ENCODE results near the gene MED27.
A peak's percentile ranks its signal among the peaks of the same experiment; 100 is the strongest.

The MED27 gene

GRCh38 chr9:131960851-131961495, 118.7 kb downstream of the MED27 start:
- Histone ChIP-seq H3K4me3 (ENCODE audit: insufficient read depth, low read depth, low read length) (no peak overlapping the region), H3K36me3 (ENCODE audit: control insufficient read depth, insufficient read depth, low read length) (no peaks in the 10 kb centered on the region), H3K27ac (ENCODE audit: insufficient read depth, low read depth, low read length, poor library complexity, severe bottlenecking) (peak overlapping the region; percentile 30), H3K9me3 (ENCODE audit: control insufficient read depth, low read length) (no peaks in the 10 kb centered on the region), H3K27me3 (ENCODE audit: control insufficient read depth, insufficient read depth, low read length, poor library complexity, severe bottlenecking) (no peaks in the 10 kb centered on the region), H3K4me1 (ENCODE audit: control insufficient read depth, insufficient read depth, low read length) (peaks cover 34% of the 10 kb centered on the region)
- 77% methylated on average over 12 of the region's 12 CpGs for WGBS, 2 experiments

- Histone ChIP-seq H3K27me3 (ENCODE audit: control insufficient read depth, insufficient read depth, low read length, poor library complexity, severe bottlenecking) (no peaks in the 10 kb centered on the region), H3K36me3 (ENCODE audit: control insufficient read depth, insufficient read depth, low read length) (no peaks in the 10 kb centered on the region), H3K4me3 (ENCODE audit: insufficient read depth, low read depth, low read length) (no peak overlapping the region), H3K4me1 (ENCODE audit: control insufficient read depth, insufficient read depth, low read length) (peaks cover 33% of the 10 kb centered on the region), H3K27ac (ENCODE audit: insufficient read depth, low read depth, low read length, poor library complexity, severe bottlenecking) (no peak overlapping the region), H3K9me3 (ENCODE audit: control insufficient read depth, low read length) (no peaks in the 10 kb centered on the region)
- WGBS, 2 experiments, result 78 to 82% methylated on average over 9 of the region's 9 CpGs
Measured at GRCh38 chr9:131960311-131960710, 119.4 kb downstream of the MED27 start.

- no peak overlapping the region for H3K27ac ChIP-seq (ENCODE audit: insufficient read depth, low read depth, low read length, poor library complexity, severe bottlenecking)
- H3K4me1 ChIP-seq (ENCODE audit: control insufficient read depth, insufficient read depth, low read length), result peaks cover 29% of the 10 kb centered on the region
- H3K9me3 ChIP-seq (ENCODE audit: control insufficient read depth, low read length), result no peaks in the 10 kb centered on the region
- no peaks in the 10 kb centered on the region for H3K27me3 ChIP-seq (ENCODE audit: control insufficient read depth, insufficient read depth, low read length, poor library complexity, severe bottlenecking)
- no peaks in the 10 kb centered on the region for H3K36me3 ChIP-seq (ENCODE audit: control insufficient read depth, insufficient read depth, low read length)
- no peak overlapping the region for H3K4me3 ChIP-seq (ENCODE audit: insufficient read depth, low read depth, low read length)
- WGBS, 2 experiments, result 92 to 96% methylated on average over 2 of the region's 2 CpGs
Measured at GRCh38 chr9:131959887-131960286, 119.8 kb downstream of the MED27 start.

- Histone ChIP-seq H3K27ac (ENCODE audit: insufficient read depth, low read depth, low read length, poor library complexity, severe bottlenecking) (no peak overlapping the region), H3K4me1 (ENCODE audit: control insufficient read depth, insufficient read depth, low read length) (peaks cover 27% of the 10 kb centered on the region), H3K27me3 (ENCODE audit: control insufficient read depth, insufficient read depth, low read length, poor library complexity, severe bottlenecking) (no peaks in the 10 kb centered on the region), H3K4me3 (ENCODE audit: insufficient read depth, low read depth, low read length) (no peak overlapping the region), H3K9me3 (ENCODE audit: control insufficient read depth, low read length) (no peaks in the 10 kb centered on the region), H3K36me3 (ENCODE audit: control insufficient read depth, insufficient read depth, low read length) (no peaks in the 10 kb centered on the region)
- WGBS, 2 experiments, result 94 to 97% methylated on average over 3 of the region's 3 CpGs
Measured at GRCh38 chr9:131959056-131959455, 120.6 kb downstream of the MED27 start.

- Histone ChIP-seq H3K4me1 (ENCODE audit: control insufficient read depth, insufficient read depth, low read length) (peaks cover 5% of the 10 kb centered on the region), H3K4me3 (ENCODE audit: insufficient read depth, low read depth, low read length) (no peak overlapping the region), H3K27ac (ENCODE audit: insufficient read depth, low read depth, low read length, poor library complexity, severe bottlenecking) (no peak overlapping the region), H3K27me3 (ENCODE audit: control insufficient read depth, insufficient read depth, low read length, poor library complexity, severe bottlenecking) (no peaks in the 10 kb centered on the region), H3K36me3 (ENCODE audit: control insufficient read depth, insufficient read depth, low read length) (no peaks in the 10 kb centered on the region), H3K9me3 (ENCODE audit: control insufficient read depth, low read length) (no peaks in the 10 kb centered on the region)
- 84 to 86% methylated on average over 1 of the region's 1 CpG for WGBS, 2 experiments
Measured at GRCh38 chr9:131954299-131954698, 125.4 kb downstream of the MED27 start.

GRCh38 chr9:131951905-131952304, 127.8 kb downstream of the MED27 start:
- peaks cover 5% of the 10 kb centered on the region for H3K4me1 ChIP-seq (ENCODE audit: control insufficient read depth, insufficient read depth, low read length)
- no peak overlapping the region for H3K4me3 ChIP-seq (ENCODE audit: insufficient read depth, low read depth, low read length)
- H3K36me3 ChIP-seq (ENCODE audit: control insufficient read depth, insufficient read depth, low read length), result no peaks in the 10 kb centered on the region
- no peaks in the 10 kb centered on the region for H3K27me3 ChIP-seq (ENCODE audit: control insufficient read depth, insufficient read depth, low read length, poor library complexity, severe bottlenecking)
- WGBS, 2 experiments, result 42 to 44% methylated on average over 5 of the region's 5 CpGs
- H3K27ac ChIP-seq (ENCODE audit: insufficient read depth, low read depth, low read length, poor library complexity, severe bottlenecking), result no peak overlapping the region
- no peaks in the 10 kb centered on the region for H3K9me3 ChIP-seq (ENCODE audit: control insufficient read depth, low read length)

- H3K4me1 ChIP-seq (ENCODE audit: control insufficient read depth, insufficient read depth, low read length), result peaks cover 5% of the 10 kb centered on the region
- 89 to 97% methylated on average over 3 of the region's 3 CpGs for WGBS, 2 experiments
- no peaks in the 10 kb centered on the region for H3K36me3 ChIP-seq (ENCODE audit: control insufficient read depth, insufficient read depth, low read length)
- no peaks in the 10 kb centered on the region for H3K9me3 ChIP-seq (ENCODE audit: control insufficient read depth, low read length)
- no peak overlapping the region for H3K4me3 ChIP-seq (ENCODE audit: insufficient read depth, low read depth, low read length)
- H3K27ac ChIP-seq (ENCODE audit: insufficient read depth, low read depth, low read length, poor library complexity, severe bottlenecking), result no peak overlapping the region
- no peaks in the 10 kb centered on the region for H3K27me3 ChIP-seq (ENCODE audit: control insufficient read depth, insufficient read depth, low read length, poor library complexity, severe bottlenecking)
Measured at GRCh38 chr9:131951155-131951554, 128.5 kb downstream of the MED27 start.

GRCh38 chr9:131950487-131950886, 129.2 kb downstream of the MED27 start:
- WGBS, 2 experiments, result 94 to 95% methylated on average over 7 to 9 of the region's 9 CpGs
- H3K27me3 ChIP-seq (ENCODE audit: control insufficient read depth, insufficient read depth, low read length, poor library complexity, severe bottlenecking), result no peaks in the 10 kb centered on the region
- H3K36me3 ChIP-seq (ENCODE audit: control insufficient read depth, insufficient read depth, low read length), result no peaks in the 10 kb centered on the region
- peaks cover 5% of the 10 kb centered on the region for H3K4me1 ChIP-seq (ENCODE audit: control insufficient read depth, insufficient read depth, low read length)
- no peak overlapping the region for H3K27ac ChIP-seq (ENCODE audit: insufficient read depth, low read depth, low read length, poor library complexity, severe bottlenecking)
- H3K9me3 ChIP-seq (ENCODE audit: control insufficient read depth, low read length), result no peaks in the 10 kb centered on the region
- H3K4me3 ChIP-seq (ENCODE audit: insufficient read depth, low read depth, low read length), result no peak overlapping the region

- Histone ChIP-seq H3K4me1 (ENCODE audit: control insufficient read depth, insufficient read depth, low read length) (no peaks in the 10 kb centered on the region), H3K36me3 (ENCODE audit: control insufficient read depth, insufficient read depth, low read length) (no peaks in the 10 kb centered on the region), H3K4me3 (ENCODE audit: insufficient read depth, low read depth, low read length) (no peak overlapping the region), H3K27me3 (ENCODE audit: control insufficient read depth, insufficient read depth, low read length, poor library complexity, severe bottlenecking) (no peaks in the 10 kb centered on the region), H3K27ac (ENCODE audit: insufficient read depth, low read depth, low read length, poor library complexity, severe bottlenecking) (no peak overlapping the region), H3K9me3 (ENCODE audit: control insufficient read depth, low read length) (no peaks in the 10 kb centered on the region)
- WGBS, 2 experiments, result 91% methylated on average over 2 of the region's 2 CpGs
Measured at GRCh38 chr9:131946180-131946579, 133.5 kb downstream of the MED27 start.

GRCh38 chr9:131943351-131943841, 136.3 kb downstream of the MED27 start:
- no peaks in the 10 kb centered on the region for H3K4me1 ChIP-seq (ENCODE audit: control insufficient read depth, insufficient read depth, low read length)
- no peak overlapping the region for H3K4me3 ChIP-seq (ENCODE audit: insufficient read depth, low read depth, low read length)
- H3K27me3 ChIP-seq (ENCODE audit: control insufficient read depth, insufficient read depth, low read length, poor library complexity, severe bottlenecking), result no peaks in the 10 kb centered on the region
- 90 to 93% methylated on average over 12 of the region's 12 CpGs for WGBS, 2 experiments
- H3K27ac ChIP-seq (ENCODE audit: insufficient read depth, low read depth, low read length, poor library complexity, severe bottlenecking), result no peak overlapping the region
- no peaks in the 10 kb centered on the region for H3K9me3 ChIP-seq (ENCODE audit: control insufficient read depth, low read length)
- H3K36me3 ChIP-seq (ENCODE audit: control insufficient read depth, insufficient read depth, low read length), result no peaks in the 10 kb centered on the region
